Ascending aorta (tissue), 2 donors: ENCODE data around the gene ARFRP1. TPM values are rescaled to one million over a fixed set of nuclear protein-coding genes. Genes with fewer than 3 reads are reported as not detected.

ENCODE experiments used
- DNase-seq, 2 donors: peaks; one replicate each; pipeline ENCODE4 v3.0.0-alpha.2; 2019; ENCODE audit warnings: low spot score in 2 of 2
- H3K27ac ChIP-seq, 2 donors: fragments of 200-600 bp; sonication (generic); one replicate each; pipeline ENCODE4 v1.5.1; 2016 to 2017; ENCODE audit warnings: mild to moderate bottlenecking in 1 of 2
- H3K27me3 ChIP-seq: fragments of 200-600 bp; sonication (generic); one replicate; pipeline ENCODE4 v1.5.1; 2017
- H3K36me3 ChIP-seq, 2 donors: fragments of 200-600 bp; sonication (generic); one replicate each; pipeline ENCODE4 v1.5.1; 2016
- H3K4me1 ChIP-seq, 2 donors: fragments of 200-600 bp; sonication (generic); one replicate each; pipeline ENCODE4 v1.5.1; 2016 to 2017; ENCODE audit warnings: mild to moderate bottlenecking in 1 of 2
- H3K4me3 ChIP-seq, 2 donors: fragments of 200-600 bp; sonication (generic); one replicate each; pipeline ENCODE4 v1.5.1; 2016 to 2017; ENCODE audit warnings: mild to moderate bottlenecking in 1 of 2
- H3K9me3 ChIP-seq, 2 donors: fragments of 200-600 bp; sonication (generic); one replicate each; pipeline ENCODE4 v1.5.1; 2016
- intact Hi-C: fragments of 100-400 bp; cut with DNase I; formaldehyde crosslinking; loops from one replicate; pipeline ENCODE4 v1.15.1; 2023
- total RNA-seq: library from RNA; depleted of rRNA; stranded (reverse); fragments of >200 nt; gene quantifications from one replicate; pipeline ENCODE4 v1.1.0, GENCODE V29; 2016
- TF ChIP-seq, protein P1 (sequence below), 3 experiments: fragments of 200-600 bp in 2 of 3; fragments of 450-650 bp in 1 of 3; sonication (generic) in 2 of 3; IDR thresholded peaks; one replicate each; pipeline ENCODE4 v1.5.1; 2016 to 2019; ENCODE audit warnings: antibody characterized with exemption in 3 of 3, mild to moderate bottlenecking in 1 of 3, moderate library complexity in 1 of 3

The ARFRP1 gene
- total RNA-seq, 1 donor from 2014 or later = 50.8 TPM

DNA sequence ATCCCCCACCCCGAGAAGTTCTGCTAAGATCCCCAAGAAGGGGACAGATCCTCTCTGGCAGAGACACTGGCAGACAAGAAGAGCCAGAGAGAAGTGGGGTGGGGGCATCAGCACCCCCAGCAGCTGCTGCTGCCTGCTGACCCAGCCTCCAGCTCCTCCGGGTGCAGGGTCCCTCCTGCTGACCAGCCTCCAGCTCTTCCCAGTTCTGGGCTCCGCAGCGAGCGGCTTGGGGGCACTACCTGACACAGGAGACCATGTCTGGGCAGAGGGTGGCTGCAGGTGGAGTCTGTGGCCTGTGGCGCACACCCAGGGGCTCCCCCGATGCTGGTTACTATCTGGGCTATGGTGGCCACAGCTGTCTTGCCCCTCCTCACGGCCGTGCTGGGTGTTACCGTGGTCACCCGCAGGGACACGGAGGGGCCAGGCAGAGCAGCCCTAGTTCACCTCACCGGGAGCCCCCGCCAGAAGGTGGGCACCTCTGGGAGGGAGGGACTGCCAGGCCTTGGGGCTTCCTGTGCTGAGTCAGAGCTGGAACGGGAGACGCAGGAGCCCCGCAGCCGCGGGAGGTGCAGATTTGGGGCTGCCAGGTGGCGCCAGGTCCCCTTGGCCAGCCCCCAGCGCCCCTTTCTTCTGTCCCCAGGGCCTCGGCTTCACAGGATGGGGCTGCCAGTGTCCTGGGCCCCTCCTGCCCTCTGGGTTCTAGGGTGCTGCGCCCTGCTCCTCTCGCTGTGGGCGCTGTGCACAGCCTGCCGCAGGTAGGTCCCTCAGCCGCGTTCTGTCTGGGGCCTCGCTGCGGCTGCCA lies 29.3 kb upstream of the ARFRP1 start:
- Histone ChIP-seq H3K9me3 (no peaks in the 10 kb centered on the region), H3K4me3 (peak overlapping the region in 1 of 2 donors; percentile 93), H3K36me3 (peaks cover 32 to 40% of the 10 kb centered on the region in 2 donors), H3K4me1 (peaks cover 17 to 21% of the 10 kb centered on the region in 2 donors), H3K27ac (no peak overlapping the region), H3K27me3 (no peaks in the 10 kb centered on the region)
- TF ChIP-seq, protein P1, sequence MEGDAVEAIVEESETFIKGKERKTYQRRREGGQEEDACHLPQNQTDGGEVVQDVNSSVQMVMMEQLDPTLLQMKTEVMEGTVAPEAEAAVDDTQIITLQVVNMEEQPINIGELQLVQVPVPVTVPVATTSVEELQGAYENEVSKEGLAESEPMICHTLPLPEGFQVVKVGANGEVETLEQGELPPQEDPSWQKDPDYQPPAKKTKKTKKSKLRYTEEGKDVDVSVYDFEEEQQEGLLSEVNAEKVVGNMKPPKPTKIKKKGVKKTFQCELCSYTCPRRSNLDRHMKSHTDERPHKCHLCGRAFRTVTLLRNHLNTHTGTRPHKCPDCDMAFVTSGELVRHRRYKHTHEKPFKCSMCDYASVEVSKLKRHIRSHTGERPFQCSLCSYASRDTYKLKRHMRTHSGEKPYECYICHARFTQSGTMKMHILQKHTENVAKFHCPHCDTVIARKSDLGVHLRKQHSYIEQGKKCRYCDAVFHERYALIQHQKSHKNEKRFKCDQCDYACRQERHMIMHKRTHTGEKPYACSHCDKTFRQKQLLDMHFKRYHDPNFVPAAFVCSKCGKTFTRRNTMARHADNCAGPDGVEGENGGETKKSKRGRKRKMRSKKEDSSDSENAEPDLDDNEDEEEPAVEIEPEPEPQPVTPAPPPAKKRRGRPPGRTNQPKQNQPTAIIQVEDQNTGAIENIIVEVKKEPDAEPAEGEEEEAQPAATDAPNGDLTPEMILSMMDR (IDR thresholded peaks at IDR 0.05) = no peak
- intact Hi-C loops = loop anchor here (5.0 kb wide), 2 partner anchors 80 to 110 kb away; partner anchors contain the start of genes GMEB2 and RTEL1
- peak in 1 of 2 donors; percentile 63 for DNase-seq

DNA sequence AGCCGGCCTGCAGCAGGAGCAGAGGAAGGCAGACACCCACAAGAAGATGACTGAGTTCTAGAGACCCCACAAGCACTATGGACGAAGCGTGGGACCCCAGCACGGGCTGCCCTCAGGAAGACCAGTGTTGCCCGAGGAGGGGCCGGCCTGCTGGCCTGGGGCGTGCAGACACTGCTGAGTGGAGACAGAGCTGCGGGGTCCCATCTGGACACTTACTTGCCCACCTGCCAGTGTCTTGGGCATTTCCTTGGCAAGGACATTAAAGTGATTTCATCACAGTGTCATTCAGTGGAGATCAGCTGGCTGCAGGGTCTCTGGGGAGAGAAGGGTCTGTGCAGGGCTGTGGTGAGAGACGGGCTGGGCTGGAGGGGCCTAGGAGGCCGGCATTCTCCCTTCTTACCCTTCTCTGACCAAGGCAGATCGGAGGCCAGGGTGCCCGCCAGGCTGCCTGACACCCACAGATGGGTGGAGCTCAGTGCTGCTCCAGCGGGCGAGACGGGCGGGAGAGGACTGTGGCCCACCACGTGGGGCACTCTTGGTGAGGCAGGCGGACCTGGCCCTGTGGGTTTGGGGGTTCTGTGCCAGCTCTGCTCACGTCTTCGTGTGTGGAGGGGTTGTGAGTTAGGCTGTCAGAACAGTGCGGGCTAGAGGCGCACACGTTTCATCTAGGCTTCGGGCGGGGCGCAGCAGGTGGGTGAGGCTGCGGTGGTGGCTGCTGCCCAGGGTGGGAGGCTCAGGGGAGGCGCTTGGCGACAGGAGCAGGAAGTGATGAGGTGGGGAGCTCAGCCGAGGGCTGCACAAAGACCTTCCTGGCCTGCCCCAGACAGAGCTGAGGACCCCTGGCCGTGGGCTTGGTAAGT lies 28.3 kb upstream of the ARFRP1 start, which contains the start of gene LIME1:
Gene LIME1 (plus strand): TSS at position 806 of the 860 bp plus-strand sequence. CDS start 886 bp downstream, outside the sequence.
- Histone ChIP-seq H3K9me3 (no peaks in the 10 kb centered on the region), H3K27ac (no peak within 1 kb of the TSS), H3K4me3 (peak within 1 kb of the TSS in 1 of 2 donors; percentile 93), H3K36me3 (peaks cover 28 to 32% of the 10 kb centered on the region in 2 donors), H3K27me3 (no peaks in the 10 kb centered on the region), H3K4me1 (peaks cover 11 to 13% of the 10 kb centered on the region in 2 donors)
- intact Hi-C loops = loop anchor here (5.0 kb wide), 2 partner anchors 79 to 109 kb away; partner anchors contain the start of genes GMEB2 and RTEL1
- TF ChIP-seq, protein P1 (IDR thresholded peaks at IDR 0.05) = no peak
- DNase-seq = peak in 1 of 2 donors; percentile 61

DNA sequence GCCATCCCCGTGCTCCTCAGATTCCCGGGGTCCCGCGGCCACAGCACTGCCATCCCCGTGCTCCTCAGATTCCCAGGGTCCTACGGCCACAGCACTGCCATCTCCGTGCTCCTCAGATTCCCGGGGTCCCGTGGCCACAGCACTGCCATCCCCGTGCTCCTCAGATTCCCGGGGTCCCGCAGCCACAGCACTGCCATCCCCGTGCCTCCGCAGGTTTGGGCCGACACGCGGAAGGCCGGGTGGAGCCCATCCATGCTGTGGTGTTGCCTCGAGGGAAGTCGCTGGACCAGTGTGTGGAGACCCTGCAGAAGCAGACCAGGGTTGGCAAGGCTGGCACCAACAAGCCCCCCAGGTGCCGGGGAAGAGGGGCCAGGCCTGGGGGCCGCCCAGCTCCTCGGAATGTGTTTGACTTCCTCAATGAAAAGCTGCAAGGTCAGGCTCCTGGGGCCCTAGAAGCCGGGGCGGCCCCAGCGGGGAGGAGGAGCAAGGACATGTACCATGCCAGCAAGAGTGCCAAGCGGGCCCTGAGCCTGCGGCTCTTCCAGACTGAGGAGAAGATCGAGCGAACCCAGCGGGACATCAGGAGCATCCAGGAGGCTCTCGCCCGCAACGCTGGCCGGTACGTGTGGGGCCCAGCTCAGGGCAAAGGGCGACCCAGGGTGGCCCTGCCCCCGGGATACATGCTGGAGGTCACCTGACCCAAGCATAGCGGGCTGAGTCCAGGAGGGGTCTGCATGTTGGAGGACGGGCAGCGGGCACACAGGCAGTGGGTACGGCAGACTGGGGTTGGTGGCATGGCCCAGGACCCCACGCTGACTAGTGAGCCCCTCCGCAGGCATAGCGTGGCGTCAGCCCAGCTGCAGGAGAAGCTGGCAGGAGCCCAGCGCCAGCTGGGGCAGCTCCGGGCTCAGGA lies 27.4 kb upstream of the ARFRP1 start:
- Histone ChIP-seq H3K9me3 (no peaks in the 10 kb centered on the region), H3K4me3 (no peak overlapping the region), H3K4me1 (peaks cover 9 to 10% of the 10 kb centered on the region in 2 donors), H3K27ac (no peak overlapping the region), H3K36me3 (peaks cover 30 to 32% of the 10 kb centered on the region in 2 donors), H3K27me3 (no peaks in the 10 kb centered on the region)
- DNase-seq = no peak
- intact Hi-C loops = loop anchor here (5.0 kb wide), 2 partner anchors 78 to 108 kb away; partner anchors contain the start of genes GMEB2 and RTEL1
- TF ChIP-seq, protein P1 (IDR thresholded peaks at IDR 0.05) = no peak

DNA sequence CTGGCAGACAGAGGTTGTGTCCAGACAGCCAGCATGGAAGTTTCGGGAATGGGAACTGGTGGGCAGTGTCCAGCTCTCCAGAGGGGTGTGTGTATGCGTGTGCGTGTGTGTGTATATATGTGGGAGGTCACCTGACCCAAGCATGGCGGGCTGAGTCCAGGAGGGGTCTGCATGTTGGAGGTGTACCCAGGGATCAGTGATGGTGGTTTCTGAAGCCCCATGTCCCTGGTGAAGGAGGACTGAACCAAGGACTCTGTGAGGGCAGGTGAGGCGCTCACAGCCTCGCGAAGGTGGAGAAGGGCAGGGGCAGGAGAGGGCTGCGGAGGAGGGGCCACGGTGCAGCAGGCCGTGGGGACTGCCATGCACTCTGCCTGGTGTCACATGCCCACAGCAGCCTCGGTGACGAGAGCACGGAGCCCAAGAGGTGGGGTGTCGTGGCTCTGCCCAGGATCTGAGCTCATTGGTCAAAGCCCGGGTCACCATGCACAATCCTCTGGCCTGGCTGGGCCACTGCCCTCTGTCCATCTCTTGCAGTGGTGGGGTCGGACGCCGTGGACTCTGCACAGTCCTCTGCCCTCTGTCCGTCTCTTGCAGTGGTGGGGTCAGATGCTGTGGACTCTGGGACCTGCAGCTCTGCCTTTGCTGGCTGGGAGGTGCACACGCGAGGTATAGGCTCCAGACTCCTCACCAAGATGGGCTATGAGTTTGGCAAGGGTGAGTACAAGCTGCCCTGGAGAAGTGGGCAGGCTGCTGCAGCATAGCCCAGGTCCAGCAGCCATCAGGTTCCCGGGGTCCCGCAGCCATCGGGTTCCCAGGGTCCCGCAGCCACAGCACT lies 26.6 kb upstream of the ARFRP1 start:
- Histone ChIP-seq H3K27ac (no peak overlapping the region), H3K27me3 (no peaks in the 10 kb centered on the region), H3K36me3 (peaks cover 32% of the 10 kb centered on the region in 2 donors), H3K4me3 (no peak overlapping the region), H3K4me1 (peaks cover 9 to 10% of the 10 kb centered on the region in 2 donors), H3K9me3 (no peaks in the 10 kb centered on the region)
- TF ChIP-seq, protein P1 (IDR thresholded peaks at IDR 0.05) = no peak
- DNase-seq = no peak
- intact Hi-C loops = no loop called here
